ENCODE measurements around the gene SYVN1.
"Not testable (repeated sequence)": the region's sequence is repeated elsewhere in the genome, so short reads cannot be mapped to it uniquely, and the experiment has no call there.

SYVN1 gene

GRCh38 chr11:65125197-65126056, 8.9 kb downstream of the SYVN1 start:
- DNase-seq, result no peak

GRCh38 chr11:65124480-65125196, 9.7 kb downstream of the SYVN1 start:
- no peak for DNase-seq

- peak; percentile 99 for DNase-seq
These were observed 12.2 kb downstream of the SYVN1 start, which contains the start of the genes FAU and MRPL49 for GRCh38 chr11:65121865-65122696. Gene FAU, minus strand, starts transcription at chr11:65122134. Its CDS starts 321 bp downstream, at chr11:65121813. Gene MRPL49, plus strand, starts transcription at chr11:65122321. Its CDS starts 26 bp downstream, at chr11:65122347.

- DNase-seq, result peak; percentile 58
These were observed 12.9 kb downstream of the SYVN1 start for GRCh38 chr11:65121447-65121864.

GRCh38 chr11:65120831-65121230, 13.5 kb downstream of the SYVN1 start:
- DNase-seq, result no peak

- DNase-seq, result no peak
These were observed 14.7 kb downstream of the SYVN1 start for GRCh38 chr11:65119670-65119995.

GRCh38 chr11:65118891-65119669, 15.2 kb downstream of the SYVN1 start:
- not testable (repeated sequence) for DNase-seq

- DNase-seq, result no peak
These were observed 16.1 kb downstream of the SYVN1 start for GRCh38 chr11:65118097-65118837.

- DNase-seq, result peak; percentile 99
These were observed 16.9 kb downstream of the SYVN1 start, which contains the start of gene ZNHIT2 for GRCh38 chr11:65117206-65118096. Gene ZNHIT2, minus strand, starts transcription at chr11:65117701. Its CDS starts 48 bp downstream, at chr11:65117653.

- DNase-seq, result peak; percentile 70
These were observed 17.7 kb downstream of the SYVN1 start for GRCh38 chr11:65116370-65117205.

GRCh38 chr11:65115361-65116082, 18.8 kb downstream of the SYVN1 start:
- DNase-seq, result no peak

GRCh38 chr11:65114538-65115171, 19.7 kb downstream of the SYVN1 start:
- no peak for DNase-seq

GRCh38 chr11:65113839-65114238, 20.5 kb downstream of the SYVN1 start:
- no peak for DNase-seq

GRCh38 chr11:65113361-65113756, 21.0 kb downstream of the SYVN1 start:
- no peak for DNase-seq

- DNase-seq, result peak; percentile 78
These were observed 21.6 kb downstream of the SYVN1 start for GRCh38 chr11:65112546-65113360.

- DNase-seq, result peak; percentile 98
These were observed 22.4 kb downstream of the SYVN1 start, which contains the start of gene TM7SF2 for GRCh38 chr11:65111744-65112545. Gene TM7SF2, plus strand, starts transcription at chr11:65111872. Its CDS starts 144 bp downstream, at chr11:65112016.
